ENCODE measurements around the gene HOXD12. TPM values are rescaled to one million over a fixed set of nuclear protein-coding genes. Genes with fewer than 3 reads are reported as not detected.

The HOXD12 gene
- total RNA-seq, 1 donor from 2014 or later: not detected

GRCh38 chr2:176109192-176109901, 9.8 kb downstream of the HOXD12 start:
- peak overlapping the region; percentile 35 for H3K4me3 ChIP-seq (ENCODE audit: low read depth, low read length)
- TF ChIP-seq, protein P1, sequence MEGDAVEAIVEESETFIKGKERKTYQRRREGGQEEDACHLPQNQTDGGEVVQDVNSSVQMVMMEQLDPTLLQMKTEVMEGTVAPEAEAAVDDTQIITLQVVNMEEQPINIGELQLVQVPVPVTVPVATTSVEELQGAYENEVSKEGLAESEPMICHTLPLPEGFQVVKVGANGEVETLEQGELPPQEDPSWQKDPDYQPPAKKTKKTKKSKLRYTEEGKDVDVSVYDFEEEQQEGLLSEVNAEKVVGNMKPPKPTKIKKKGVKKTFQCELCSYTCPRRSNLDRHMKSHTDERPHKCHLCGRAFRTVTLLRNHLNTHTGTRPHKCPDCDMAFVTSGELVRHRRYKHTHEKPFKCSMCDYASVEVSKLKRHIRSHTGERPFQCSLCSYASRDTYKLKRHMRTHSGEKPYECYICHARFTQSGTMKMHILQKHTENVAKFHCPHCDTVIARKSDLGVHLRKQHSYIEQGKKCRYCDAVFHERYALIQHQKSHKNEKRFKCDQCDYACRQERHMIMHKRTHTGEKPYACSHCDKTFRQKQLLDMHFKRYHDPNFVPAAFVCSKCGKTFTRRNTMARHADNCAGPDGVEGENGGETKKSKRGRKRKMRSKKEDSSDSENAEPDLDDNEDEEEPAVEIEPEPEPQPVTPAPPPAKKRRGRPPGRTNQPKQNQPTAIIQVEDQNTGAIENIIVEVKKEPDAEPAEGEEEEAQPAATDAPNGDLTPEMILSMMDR (conservative IDR thresholded peaks at IDR 0.05; ENCODE audit: low read depth, low read length): no peak
- no peak for DNase-seq (ENCODE audit: low read depth)

DNA sequence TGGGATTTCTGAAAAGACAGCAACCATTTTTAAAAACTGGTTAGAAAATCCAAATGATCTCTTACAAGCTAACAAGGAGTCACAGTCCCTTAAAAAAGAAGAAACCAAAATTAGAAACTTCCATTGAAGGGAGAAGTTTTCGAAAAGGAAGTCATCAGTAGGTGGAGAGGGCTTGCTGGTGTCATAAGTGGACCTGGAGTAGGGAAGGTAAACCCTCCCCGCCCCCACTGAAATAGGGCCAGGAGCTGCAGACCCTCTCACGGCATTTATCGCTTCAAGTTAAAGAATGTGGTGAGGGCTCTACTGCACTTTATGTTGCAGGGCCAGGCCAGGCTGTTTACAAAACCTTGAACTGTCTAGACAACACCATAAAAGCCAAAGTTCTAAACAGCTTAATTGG, 10.4 kb downstream of the HOXD12 start:
- peak overlapping the region; percentile 35 for H3K4me3 ChIP-seq (ENCODE audit: low read depth, low read length)
- TF ChIP-seq, protein P1 (conservative IDR thresholded peaks at IDR 0.05; ENCODE audit: low read depth, low read length): no peak
- DNase-seq (ENCODE audit: low read depth): no peak

DNA sequence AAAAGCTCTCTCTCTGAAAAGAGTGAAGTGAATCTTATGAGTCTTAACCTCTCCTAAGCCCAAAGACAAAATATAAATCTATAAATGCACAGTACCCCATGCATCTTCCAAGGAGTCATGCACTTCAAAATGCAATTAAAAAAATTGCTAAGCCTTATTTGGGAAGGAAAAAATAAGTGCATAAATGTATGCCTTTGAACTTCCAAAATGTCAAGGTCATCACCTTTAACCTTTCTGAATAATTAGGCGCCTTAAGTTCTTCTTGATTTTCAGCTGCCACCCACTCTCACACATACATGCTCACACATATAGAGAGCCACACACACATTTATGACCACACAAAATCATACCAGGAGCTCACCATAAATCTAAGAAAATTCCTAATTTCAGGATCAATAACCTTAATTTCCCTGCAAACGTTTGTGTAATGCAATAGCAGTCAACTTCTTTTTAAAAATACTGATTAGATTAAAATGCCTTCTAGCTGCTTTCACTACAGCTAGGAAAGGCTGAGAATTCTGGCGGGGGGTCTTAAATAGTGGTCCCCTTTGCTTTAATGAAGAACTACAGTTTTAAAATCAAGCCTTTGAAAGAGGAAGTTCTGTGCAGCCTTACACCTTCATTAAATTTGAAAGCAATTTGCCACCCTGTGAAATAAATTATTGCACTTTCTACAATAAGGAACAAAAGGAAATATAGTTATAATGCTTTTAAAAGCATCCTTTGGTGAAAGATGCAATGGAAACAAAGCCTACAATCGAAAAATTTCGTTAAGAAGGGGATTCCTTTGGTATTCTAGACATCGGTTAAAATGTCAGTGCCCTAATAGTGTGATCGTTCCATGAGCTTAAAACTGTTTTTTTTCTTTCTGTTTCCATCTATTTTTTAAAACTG, 11.1 kb downstream of the HOXD12 start:
- peak overlapping the region; percentile 35 for H3K4me3 ChIP-seq (ENCODE audit: low read depth, low read length)
- no peak for DNase-seq (ENCODE audit: low read depth)
- TF ChIP-seq, protein P1 (conservative IDR thresholded peaks at IDR 0.05; ENCODE audit: low read depth, low read length): no peak

DNA sequence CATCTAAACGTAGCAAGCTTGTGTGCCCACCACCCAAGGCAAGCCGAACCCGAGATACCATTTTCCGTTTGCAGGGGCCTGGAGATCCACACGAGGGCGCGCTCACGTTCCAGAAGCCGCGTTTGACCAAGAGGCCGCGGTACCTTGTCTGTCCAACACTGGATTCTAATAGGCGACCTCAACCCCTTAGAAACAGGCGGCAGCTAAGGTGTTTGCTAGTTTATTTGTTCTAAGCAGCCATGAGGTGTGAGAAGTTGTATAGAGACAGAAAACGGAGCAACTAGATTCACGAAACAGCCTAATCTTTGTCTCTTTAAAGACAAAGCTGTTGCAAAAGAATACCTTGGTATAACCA, 11.7 kb downstream of the HOXD12 start:
- DNase-seq (ENCODE audit: low read depth): no peak
- peak overlapping the region; percentile 36 for H3K4me3 ChIP-seq (ENCODE audit: low read depth, low read length)
- TF ChIP-seq, protein P1 (conservative IDR thresholded peaks at IDR 0.05; ENCODE audit: low read depth, low read length): peak; percentile 90

GRCh38 chr2:176111846-176112374, 12.3 kb downstream of the HOXD12 start:
- DNase-seq (ENCODE audit: low read depth): no peak
- peak overlapping the region; percentile 36 for H3K4me3 ChIP-seq (ENCODE audit: low read depth, low read length)
- TF ChIP-seq, protein P1 (conservative IDR thresholded peaks at IDR 0.05; ENCODE audit: low read depth, low read length): no peak

DNA sequence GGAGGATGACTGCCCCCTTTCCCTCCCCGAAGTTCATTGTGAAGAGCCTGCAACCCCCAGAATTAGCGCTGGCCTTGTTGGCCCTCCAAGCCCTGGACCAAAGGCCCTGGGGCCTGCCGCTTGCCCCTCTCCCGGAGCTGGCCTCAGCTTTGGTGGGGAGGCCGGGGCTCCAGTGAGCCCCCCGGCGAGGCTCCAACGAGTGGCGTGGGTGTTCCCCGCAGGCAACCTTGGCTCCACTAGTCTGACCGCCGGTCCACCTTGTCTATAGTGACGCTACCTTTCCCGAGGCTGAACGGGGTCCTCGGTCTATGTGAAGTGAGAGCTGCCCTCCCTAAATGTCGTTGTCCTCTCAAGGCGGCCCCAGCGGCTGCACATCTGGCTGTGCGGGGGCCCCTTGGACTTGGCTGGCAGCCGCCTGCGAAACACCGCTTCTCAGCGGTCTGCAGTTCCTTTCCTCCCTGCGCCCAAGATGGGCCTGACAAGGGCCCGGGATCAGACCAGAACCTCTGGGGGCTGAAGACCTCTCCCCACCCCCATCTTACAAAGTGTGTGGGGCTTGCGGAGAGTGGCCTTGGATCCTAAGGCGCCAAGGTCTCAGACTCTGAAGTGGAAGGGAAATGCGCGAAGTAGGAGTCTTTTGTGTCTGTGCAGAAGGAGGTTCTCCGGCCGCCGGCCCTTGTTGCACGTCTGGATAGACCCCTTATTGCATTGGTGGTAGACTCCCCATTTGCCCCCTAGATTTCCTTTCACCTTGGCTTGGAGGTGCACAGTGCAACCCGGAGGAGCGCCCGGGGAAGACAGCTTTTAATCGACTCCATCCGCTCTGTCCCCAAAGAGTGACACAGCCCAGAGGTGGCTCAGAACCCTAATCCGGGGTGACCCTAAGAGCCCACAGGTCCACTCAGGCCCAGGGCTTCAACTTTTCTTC, 13.0 kb downstream of the HOXD12 start:
- no peak for DNase-seq (ENCODE audit: low read depth)
- H3K4me3 ChIP-seq (ENCODE audit: low read depth, low read length): peak overlapping the region; percentile 36
- TF ChIP-seq, protein P1 (conservative IDR thresholded peaks at IDR 0.05; ENCODE audit: low read depth, low read length): no peak
